ENCODE measurements around the gene PCGF1.

The PCGF1 gene

GRCh38 chr2:74514368-74515270, 7.1 kb upstream of the PCGF1 start, which contains the start of gene TLX2:
Gene TLX2 (plus strand): TSS chr2:74514450. CDS start chr2:74514807, 357 bp downstream.
- no peak for DNase-seq

GRCh38 chr2:74513605-74514367, 6.3 kb upstream of the PCGF1 start:
- DNase-seq, result no peak

- no peak for DNase-seq
Observed at GRCh38 chr2:74512744-74513604, 5.5 kb upstream of the PCGF1 start.

DNA sequence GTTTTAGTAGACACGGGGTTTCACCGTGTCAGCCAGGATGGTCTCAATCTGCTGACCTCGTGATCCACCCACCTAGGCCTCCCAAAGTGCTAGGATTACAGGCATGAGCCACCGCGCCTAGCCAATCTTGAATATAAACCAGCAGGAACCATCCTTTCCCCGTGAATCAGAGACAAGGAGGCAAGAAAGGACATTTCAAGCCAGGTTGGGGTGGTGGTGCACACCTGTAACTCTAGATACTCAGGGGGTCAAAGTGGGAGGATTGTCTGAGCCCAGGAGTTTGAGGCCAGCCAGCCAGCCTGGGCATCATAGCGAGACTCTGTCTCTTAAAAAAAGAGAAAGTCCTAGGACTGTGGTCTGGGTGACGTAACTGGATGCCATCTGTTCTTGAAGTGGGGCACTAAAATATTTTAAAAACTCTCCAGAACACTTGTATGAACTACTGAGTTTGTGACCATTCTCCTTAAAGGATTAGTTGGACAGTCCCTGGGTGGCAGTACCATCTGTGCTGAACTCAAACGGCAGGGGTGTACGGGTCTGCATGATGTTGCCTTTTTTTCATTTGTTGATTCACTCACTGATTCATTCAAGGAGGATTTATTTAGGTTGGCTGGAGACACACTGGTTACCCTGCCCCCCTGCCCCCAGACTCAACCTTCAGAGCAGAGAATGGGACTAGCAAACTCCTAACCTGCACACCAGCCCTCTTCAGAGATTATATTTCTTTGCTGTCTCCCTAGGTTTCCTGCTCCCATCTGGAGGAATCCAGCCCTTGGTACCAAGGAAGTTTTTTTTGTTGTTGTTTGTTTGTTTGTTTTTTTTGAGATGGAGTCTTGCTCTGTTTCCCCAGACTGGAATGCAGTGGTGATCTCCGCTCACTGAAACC, 3.9 kb upstream of the PCGF1 start:
- no peak for DNase-seq

DNA sequence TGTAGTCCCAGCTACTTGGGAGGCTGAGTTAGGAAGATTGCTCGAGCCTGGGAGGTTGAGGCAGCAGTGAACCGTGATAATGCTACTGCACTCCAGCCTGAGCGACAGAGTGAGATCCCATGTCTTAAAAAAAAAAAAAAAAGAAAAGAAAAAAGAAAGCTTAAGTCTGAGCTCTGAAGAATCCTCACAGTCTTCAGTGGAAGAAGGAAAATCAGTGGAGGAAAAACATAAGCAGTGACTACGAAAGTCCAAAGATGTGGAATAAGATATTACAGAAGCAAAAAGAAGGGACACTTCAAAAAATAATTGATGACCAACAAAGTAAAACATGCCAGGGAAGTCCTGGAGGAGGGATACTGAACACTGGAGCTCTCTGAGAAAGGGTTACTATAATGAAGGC, 2.8 kb upstream of the PCGF1 start:
- DNase-seq, result no peak

DNA sequence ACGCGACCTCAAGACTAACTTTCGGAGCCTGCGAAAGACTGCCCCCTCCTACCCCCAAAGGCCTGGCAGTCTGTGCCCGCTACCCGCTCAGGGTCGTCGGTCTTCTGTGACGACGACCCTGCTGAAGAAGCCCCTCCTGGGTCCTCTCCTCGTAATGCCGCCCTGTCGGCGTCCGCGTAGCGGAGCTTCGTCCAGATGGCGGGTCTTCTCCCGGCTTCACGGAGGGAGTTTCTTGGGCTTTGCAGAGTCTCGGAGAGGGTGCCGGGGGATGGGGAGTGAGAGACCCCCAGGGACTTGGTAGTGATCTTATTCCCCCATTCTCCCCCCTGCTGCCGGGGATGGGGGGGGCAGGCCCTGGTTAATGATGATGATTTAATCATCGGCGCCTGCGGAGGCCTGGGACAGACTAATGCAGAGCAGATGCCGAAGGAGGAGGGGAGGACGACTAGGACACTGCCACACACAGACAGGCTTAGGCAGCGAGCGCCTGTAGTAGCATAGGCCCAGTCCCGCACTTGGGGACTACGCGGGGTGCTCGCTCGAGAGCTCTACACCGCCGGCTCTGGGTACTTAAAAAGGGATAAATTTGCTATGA, 528 bp upstream of the PCGF1 start:
- DNase-seq, result no peak

DNA sequence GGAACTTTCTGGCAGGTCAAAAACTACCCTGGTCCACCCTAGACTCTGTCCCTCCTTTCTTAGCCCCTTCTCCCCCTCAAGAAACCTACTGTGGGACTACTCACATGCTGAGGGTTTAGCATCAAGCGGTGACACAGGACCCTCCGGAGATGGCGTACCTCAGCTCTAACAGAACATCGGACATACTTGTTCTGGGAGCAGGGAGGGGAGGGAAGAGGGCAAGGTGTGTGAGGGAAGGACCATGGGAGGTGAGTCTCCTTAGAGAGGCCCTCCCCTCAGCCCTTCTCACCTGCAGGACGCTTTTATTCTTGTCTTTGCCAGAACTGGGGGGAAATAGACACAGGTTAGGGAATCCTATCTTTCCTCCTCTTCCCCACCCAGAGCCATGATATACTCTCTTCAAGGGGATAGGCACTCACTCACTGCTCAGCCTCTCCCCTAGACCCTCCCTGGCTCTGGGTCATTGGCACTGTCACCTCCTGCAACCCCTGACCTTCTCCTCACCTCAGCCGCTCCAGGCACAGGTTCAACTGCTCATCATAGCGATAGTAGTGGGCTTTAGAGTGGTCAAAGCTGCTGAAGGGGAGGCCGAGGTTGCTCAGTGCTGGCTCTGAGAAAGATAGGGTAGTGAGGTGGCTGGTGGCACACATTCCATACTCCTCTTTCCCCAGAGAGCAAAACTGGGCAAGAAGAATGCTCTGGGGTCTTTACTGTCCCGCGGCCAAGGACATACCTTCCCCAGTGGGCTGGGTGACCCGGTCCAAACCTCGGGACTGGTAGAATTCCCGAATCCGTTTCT, 1.8 kb downstream of the PCGF1 start:
- DNase-seq, result no peak

- no peak for DNase-seq
Observed at GRCh38 chr2:74504591-74504990, 2.9 kb downstream of the PCGF1 start.

- DNase-seq, result no peak
Observed at GRCh38 chr2:74503506-74504475, 3.7 kb downstream of the PCGF1 start.

DNA sequence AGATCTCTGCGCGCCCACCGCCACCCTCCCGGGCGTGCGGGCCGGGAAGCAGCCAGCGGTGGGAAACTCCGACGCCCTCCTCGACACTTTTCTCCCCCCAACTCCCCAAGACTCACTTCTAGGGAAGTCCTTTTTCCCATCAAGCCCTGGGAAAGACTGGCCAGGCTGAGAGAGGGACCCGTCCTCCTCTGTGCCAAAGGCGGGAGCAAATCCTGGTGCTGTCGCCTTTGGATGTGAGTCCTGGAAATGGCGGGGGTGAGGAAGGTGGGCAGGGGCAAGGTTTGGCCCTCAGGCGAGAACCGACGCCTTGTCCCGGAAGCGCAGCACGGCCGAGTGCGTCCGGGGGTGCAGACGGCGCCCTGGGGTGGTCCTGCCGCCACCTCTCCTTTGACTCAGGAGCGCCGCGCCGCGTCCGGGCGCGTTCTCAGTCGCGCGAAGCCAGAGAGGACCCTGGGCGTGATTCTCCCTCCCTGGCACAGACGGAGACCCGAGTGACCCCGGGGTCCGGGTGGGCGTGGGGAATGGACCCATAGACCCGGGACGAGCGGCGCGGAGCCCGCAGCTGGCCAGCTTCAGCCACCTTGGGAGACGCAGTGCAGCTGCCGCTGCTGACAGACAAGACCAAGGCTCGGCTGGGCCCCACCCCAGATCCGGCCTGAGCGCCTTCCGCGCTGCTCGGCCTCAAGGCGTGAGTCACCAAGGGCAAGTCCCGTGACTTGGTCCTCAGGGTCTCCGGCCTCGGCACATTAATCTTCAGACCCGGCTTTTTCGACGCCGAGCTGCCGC, 4.6 kb downstream of the PCGF1 start:
- no peak for DNase-seq

- no peak for DNase-seq
Observed at GRCh38 chr2:74502147-74502719, 5.3 kb downstream of the PCGF1 start.

- DNase-seq, result no peak
Observed at GRCh38 chr2:74501335-74502071, 6.0 kb downstream of the PCGF1 start.

- no peak for DNase-seq
Observed at GRCh38 chr2:74500578-74500946, 6.9 kb downstream of the PCGF1 start.

DNA sequence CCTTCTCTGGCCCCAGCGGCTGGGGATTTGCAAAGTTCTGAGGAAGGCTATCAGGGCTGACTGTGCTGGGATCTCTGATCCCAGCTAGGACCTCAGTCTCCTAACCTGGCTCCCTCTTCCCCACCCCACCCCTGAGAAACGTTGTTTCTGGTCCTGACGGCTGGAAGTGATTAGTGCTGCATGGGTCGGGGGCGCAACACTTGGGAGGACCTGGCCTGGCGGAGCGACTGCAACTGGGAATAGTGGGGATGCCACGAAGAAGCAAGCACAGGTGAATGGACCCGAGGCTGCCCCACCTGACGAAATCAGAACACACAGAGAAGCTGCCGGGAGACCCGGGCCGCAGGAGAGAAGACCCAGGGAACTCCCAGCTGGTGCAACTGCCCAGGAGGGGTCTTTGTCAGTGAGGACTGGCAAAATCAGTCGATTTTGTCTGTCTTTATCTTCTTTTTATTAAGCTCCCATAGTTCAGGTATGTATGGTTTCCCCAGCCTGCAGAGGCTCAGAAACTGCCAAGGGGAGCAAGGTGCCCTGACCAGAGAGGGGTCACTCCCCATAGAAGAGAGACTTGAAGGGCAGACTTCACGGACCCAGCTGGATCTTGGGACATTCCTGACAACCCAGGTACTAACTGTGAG, 7.4 kb downstream of the PCGF1 start:
- DNase-seq, result no peak

DNA sequence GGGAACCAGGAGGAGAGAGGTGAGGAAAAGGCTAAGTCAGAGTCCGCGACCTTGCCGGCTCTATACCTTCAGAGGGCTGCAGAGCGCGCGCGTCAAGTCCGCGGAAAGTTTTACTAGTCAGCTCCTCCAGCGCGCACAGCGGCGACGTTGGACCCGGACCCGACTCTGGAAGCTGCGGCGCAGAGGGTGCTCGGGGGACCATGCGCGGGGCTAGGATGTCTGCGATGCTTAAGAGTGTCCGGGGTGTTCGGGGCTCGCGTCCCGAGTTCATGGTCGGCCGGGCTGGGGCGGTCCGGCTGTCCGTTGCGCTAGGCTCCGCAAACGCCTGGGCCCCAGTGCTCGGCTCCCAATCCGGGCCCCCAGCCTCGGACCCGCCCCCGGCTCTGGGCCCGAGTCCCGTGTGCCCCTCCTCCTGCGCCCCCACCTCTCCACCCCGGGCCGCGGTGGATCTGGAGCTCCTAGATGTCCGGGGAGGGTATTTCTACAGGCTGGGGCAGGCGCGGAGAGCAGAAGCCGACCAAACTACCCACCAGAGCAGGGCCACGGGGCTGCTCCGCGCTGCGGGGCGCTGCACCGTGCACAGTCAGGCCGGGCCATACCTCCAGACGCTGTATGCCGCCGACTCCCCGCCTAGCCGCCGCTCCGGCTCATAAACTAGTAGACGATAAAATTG, 8.1 kb downstream of the PCGF1 start, which contains the start of gene LBX2:
TSS of gene LBX2 (minus strand) at position 337 of the 673 bp plus-strand sequence. CDS start at position 271, 66 bp downstream.
- no peak for DNase-seq
